Activated CD4-positive, alpha-beta T cell treated with anti-CD3 and anti-CD28 coated beads, Interleukin-2, amount 50 U/mL, for 16 hours (primary cell): Measurements from ENCODE around the gene IFIT1.
"Not testable (repeated sequence)": the region's sequence is repeated elsewhere in the genome, so short reads cannot be mapped to it uniquely, and the experiment has no call there.

Experiments
- DNase-seq: peaks from one replicate; pipeline ENCODE4 v3.0.0-alpha.2; 2020

IFIT1 gene

DNA sequence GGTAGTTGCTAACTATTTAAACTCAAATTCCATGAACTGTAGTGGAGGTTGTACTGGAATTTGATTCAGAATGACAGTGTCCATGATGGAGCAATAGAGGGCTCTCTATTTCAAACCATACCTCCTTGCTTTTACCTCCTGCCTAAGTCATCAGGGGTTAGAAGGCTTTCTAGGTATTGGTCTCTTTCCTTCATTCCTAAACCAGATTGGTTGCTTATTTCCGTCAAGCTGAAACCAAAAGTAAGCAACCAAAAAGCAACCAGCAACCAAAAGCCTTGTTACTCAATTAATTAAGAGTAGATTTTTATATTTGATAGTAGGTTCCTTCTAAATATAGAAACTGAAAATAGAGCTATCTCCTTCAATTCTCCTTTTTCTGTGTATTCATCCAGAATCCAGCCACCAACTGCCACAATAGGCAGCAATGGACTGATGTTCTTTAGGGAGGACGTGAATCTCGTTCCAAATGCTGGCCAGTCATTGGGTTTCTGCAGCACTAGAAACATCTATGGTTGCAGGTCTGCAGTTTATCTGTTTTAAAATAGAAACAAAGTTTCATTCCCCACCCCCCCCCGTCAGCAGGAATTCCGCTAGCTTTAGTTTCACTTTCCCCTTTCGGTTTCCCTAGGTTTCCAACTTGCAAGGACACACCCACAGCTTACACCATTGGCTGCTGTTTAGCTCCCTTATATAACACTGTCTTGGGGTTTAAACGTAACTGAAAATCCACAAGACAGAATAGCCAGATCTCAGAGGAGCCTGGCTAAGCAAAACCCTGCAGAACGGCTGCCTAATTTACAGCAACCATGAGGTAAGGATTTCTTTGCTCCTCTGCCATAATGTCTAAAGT, at the start of gene IFIT1:
TSS of gene IFIT1 (plus strand) at position 717 of the 850 bp plus-strand sequence. CDS start at position 807, 90 bp downstream.
- DNase-seq, result peak; percentile 46

- no peak for DNase-seq
Measured at GRCh38 chr10:89343089-89343767, 49.2 kb upstream of the IFIT1 start.

GRCh38 chr10:89344156-89344555, 48.3 kb upstream of the IFIT1 start:
- DNase-seq, result no peak

GRCh38 chr10:89345367-89346000, 46.9 kb upstream of the IFIT1 start:
- no peak for DNase-seq

GRCh38 chr10:89346405-89347254, 45.8 kb upstream of the IFIT1 start:
- no peak for DNase-seq

- DNase-seq, result no peak
Measured at GRCh38 chr10:89347701-89348457, 44.5 kb upstream of the IFIT1 start.

- DNase-seq, result no peak
Measured at GRCh38 chr10:89348481-89348880, 43.9 kb upstream of the IFIT1 start.

GRCh38 chr10:89348975-89349374, 43.4 kb upstream of the IFIT1 start:
- DNase-seq, result no peak

GRCh38 chr10:89350631-89351315, 41.6 kb upstream of the IFIT1 start:
- not testable (repeated sequence) for DNase-seq

- DNase-seq, result peak; percentile 67
Measured at GRCh38 chr10:89351412-89351779, 41.0 kb upstream of the IFIT1 start.

GRCh38 chr10:89351780-89352597, 40.4 kb upstream of the IFIT1 start:
- no peak for DNase-seq

DNA sequence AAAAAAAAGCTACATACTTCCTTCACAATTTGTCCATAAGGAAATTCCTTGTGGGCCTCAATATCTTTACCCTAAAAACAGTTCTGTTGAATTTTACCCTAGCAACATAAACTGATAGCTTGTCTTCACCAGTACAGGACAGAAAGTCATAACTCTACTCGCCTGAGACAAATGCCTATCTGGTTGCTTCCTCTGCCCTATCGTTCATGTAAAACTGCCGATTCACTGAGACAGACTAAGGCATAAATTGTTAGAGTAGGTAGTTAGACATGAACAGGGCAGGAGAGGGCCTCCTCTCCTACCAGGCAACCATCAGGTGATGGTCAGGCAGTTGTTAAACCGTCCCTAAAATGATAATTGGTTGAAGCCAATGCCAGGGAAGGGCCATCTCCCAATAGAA, 39.6 kb upstream of the IFIT1 start:
- no peak for DNase-seq

DNA sequence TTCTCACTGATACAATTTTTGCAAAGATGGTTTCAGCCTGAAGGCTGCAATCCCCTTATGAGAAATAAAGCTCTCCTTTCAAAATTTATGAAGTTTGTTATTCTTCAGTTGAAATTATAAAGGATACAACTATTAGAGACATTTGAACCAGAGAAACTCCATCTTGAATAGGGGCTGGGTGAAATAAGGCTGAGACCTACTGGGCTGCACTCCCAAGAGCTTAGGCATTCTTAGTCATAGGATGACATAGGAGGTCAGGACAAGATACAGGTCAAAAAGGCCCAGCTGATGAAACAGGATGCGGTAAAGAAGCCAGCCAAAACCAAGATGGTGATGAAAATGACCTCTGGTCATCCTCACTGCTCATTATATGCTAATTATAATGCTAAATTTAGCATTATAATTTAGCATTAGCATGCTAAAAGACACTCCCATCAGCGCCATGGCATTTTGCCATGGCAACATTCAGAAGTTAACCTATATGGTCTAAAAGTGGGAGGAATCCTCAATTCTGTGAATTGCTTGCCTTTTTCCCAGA, 37.0 kb upstream of the IFIT1 start:
- DNase-seq, result no peak

GRCh38 chr10:89357096-89357495, 35.3 kb upstream of the IFIT1 start:
- DNase-seq, result no peak

DNA sequence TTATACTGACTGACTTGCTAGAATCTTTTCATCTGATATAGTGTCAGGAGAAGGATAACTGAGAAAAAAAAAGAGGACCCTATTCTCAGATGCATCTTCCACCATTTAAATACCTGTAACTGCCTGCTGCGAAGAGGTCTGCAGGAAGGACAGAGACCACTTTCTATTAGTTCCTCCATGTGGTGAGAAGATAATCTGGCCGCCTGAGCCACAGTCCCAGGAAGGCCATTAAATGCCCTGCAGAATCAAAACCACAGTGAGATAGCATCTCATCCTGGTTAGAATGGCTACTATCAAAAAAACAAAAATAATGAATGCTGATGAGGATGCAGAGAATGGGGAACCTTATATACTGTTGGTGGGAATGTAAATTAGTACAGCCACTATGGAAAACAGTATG, 34.4 kb upstream of the IFIT1 start:
- DNase-seq, result no peak

DNA sequence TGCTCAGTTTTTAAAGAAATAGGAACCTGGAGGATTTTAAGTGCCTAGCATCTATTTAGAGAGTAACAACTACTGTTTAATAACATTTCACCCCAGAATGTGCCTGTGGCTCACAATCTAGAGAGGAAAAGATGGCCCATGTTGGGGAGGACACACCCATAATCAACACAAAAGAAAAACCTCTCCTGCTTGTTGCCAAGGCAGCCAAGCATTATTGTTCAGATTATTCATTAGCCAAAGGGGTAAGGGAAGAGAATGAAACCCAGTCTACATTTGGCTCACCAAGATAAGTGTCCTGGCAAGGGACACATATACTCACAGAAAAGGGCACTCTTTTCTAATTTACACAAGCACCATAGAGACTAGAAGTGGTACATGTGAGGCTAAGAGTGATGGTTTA, 32.3 kb upstream of the IFIT1 start:
- no peak for DNase-seq

DNA sequence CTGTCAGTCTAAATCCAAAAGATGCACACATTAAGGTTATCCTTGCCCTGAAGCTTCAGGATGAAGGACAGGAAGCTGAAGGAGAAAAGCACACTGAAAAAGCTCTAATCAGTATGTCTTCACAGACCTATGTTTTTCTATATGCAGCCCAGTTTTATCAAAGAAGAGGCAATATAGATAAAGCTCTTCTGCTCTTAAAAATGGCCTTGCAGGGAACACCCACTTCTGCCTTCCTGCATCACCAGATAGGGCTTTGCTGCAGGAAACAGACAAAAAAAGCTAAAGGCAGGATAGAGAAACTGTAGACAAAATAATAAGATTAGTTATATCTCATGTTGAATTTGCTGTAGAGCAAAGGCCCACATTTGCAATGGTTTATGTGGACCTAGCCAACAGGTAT, 29.5 kb upstream of the IFIT1 start:
- DNase-seq, result no peak

DNA sequence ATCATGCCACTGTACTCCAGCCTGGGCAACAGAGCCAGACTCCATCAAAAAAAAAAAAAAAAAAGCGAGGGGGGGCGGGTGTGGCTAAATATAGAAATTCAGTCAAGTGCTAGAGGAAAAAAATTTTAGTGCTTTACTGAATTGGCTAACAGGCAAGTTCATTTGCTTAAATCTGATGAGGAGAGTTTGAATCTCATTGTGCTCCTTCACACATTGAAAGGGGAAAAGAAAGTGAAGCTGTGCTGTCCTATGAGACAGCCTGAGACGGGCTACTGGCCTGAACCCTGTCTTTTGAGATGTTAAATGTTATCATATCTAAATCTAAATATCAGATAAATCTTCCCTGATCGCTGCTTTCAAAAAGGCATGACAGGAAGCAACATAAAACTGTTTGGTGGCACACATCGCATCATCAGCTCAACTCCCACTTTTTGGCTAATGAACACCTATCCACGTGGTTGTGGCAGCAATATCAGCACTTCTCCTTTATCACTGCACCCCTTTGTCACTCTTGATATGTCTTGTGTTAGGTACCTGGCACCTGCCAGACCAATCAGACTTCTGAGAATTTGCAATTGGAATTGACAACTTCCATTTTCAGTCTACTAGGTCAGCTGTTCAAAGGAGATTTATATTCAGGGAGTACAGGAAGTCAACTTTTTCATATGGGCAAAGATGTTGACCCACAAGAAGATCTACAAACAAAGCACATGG, 28.5 kb upstream of the IFIT1 start:
- DNase-seq, result no peak

- DNase-seq, result no peak
Measured at GRCh38 chr10:89364531-89364930, 27.9 kb upstream of the IFIT1 start.

DNA sequence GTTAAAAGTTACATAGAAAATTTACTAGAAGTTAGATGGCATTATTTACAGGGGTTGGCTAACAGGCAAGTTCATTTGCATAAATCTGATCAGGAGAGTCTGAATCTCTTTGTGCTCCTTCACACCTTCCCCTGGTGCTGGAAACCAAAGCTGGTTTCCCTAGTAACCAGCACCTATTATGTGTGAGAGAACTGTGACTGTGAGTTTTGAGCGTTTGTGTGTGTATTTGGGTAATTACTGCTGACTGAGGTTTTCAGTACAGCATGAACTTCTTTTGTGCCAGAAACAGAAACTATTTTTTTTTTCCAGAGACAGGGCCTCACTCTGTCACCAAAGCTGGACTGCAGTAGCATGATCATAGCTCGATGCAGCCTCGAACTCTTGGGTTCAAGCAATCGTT, 24.9 kb upstream of the IFIT1 start:
- DNase-seq, result peak; percentile 30
